ENCODE data around the gene HTRA1.

The HTRA1 gene

GRCh38 chr10:122421742-122422141 lies 39.6 kb upstream of the HTRA1 start:
- TF ChIP-seq ZFX (IDR thresholded peaks at IDR 0.05), result no peak
- TF ChIP-seq CTCF (conservative IDR thresholded peaks at IDR 0.05), result no peak
- no peak overlapping the region for H3K27ac ChIP-seq

GRCh38 chr10:122422266-122422989 lies 38.9 kb upstream of the HTRA1 start:
- no peak overlapping the region for H3K27ac ChIP-seq
- TF ChIP-seq ZFX (IDR thresholded peaks at IDR 0.05) (no peak), CTCF (conservative IDR thresholded peaks at IDR 0.05) (no peak)

GRCh38 chr10:122424059-122424458 lies 37.3 kb upstream of the HTRA1 start:
- TF ChIP-seq CTCF (conservative IDR thresholded peaks at IDR 0.05) (no peak), ZFX (IDR thresholded peaks at IDR 0.05) (no peak)
- no peak overlapping the region for H3K27ac ChIP-seq

- TF ChIP-seq ZFX (IDR thresholded peaks at IDR 0.05), result no peak
- TF ChIP-seq CTCF (conservative IDR thresholded peaks at IDR 0.05), result no peak
- no peak overlapping the region for H3K27ac ChIP-seq
Observed at GRCh38 chr10:122426829-122427228, 34.5 kb upstream of the HTRA1 start.

GRCh38 chr10:122427280-122427679 lies 34.1 kb upstream of the HTRA1 start:
- TF ChIP-seq ZFX (IDR thresholded peaks at IDR 0.05), result no peak
- no peak for TF ChIP-seq CTCF (conservative IDR thresholded peaks at IDR 0.05)
- no peak overlapping the region for H3K27ac ChIP-seq

- H3K27ac ChIP-seq, result no peak overlapping the region
- TF ChIP-seq CTCF (conservative IDR thresholded peaks at IDR 0.05) (peak; percentile 80), ZFX (IDR thresholded peaks at IDR 0.05) (no peak)
Observed at GRCh38 chr10:122435212-122435827, 26.0 kb upstream of the HTRA1 start.

GRCh38 chr10:122441961-122442360 lies 19.4 kb upstream of the HTRA1 start:
- H3K27ac ChIP-seq, result no peak overlapping the region
- no peak for TF ChIP-seq CTCF (conservative IDR thresholded peaks at IDR 0.05)
- TF ChIP-seq ZFX (IDR thresholded peaks at IDR 0.05), result no peak

All from C4-2B (cell line).